WI38 (cell line): ENCODE measurements around the gene RNASEL.

ENCODE experiments used
- H3K4me3 ChIP-seq: 2 replicates; pipeline ENCODE4 v1.5.1; 2011; ENCODE audit warnings: low read depth, mild to moderate bottlenecking, control low read depth, low read length
- CTCF ChIP-seq: IDR thresholded peaks from 2 replicates; pipeline ENCODE4 v1.5.1; 2012; ENCODE audit warnings: low read depth, mild to moderate bottlenecking, control low read depth, low read length

The RNASEL gene

GRCh38 chr1:182584746-182585145 lies 4.3 kb downstream of the RNASEL start:
- H3K4me3 ChIP-seq = no peak overlapping the region
- no peak for TF ChIP-seq CTCF

- no peak for TF ChIP-seq CTCF
- H3K4me3 ChIP-seq = no peak overlapping the region
These were observed 8.3 kb downstream of the RNASEL start for GRCh38 chr1:182580736-182581135.

GRCh38 chr1:182575540-182576149 lies 13.4 kb downstream of the RNASEL start:
- H3K4me3 ChIP-seq = no peak overlapping the region
- TF ChIP-seq CTCF = no peak

- TF ChIP-seq CTCF = no peak
- H3K4me3 ChIP-seq = no peak overlapping the region
These were observed 14.9 kb downstream of the RNASEL start for GRCh38 chr1:182574156-182574555.

GRCh38 chr1:182570611-182570970 lies 18.5 kb downstream of the RNASEL start:
- no peak for TF ChIP-seq CTCF
- no peak overlapping the region for H3K4me3 ChIP-seq

GRCh38 chr1:182569939-182570610 lies 19.0 kb downstream of the RNASEL start:
- H3K4me3 ChIP-seq = no peak overlapping the region
- TF ChIP-seq CTCF = no peak

GRCh38 chr1:182568647-182569284 lies 20.3 kb downstream of the RNASEL start:
- no peak for TF ChIP-seq CTCF
- H3K4me3 ChIP-seq = no peak overlapping the region
